Activated B cell treated with CpG ODN at 0.5 μM for 24 hours (primary cell): ENCODE results near the gene HDAC6. TPM values are rescaled to one million over a fixed set of nuclear protein-coding genes. Genes with fewer than 3 reads are reported as not detected.

Experiments used
- ATAC-seq: fragments of 200-7000 bp; cut with Tn5 transposase; one replicate; pipeline ENCODE4 v1.10.0; 2021; ENCODE audit warnings: low read depth, mild to moderate bottlenecking, moderate library complexity
- CTCF ChIA-PET: fragments of 350-600 bp; sonication (Branson Sonifier 250); formaldehyde crosslinking; loops from one replicate; lab custom pipeline; 2021; ENCODE audit warnings: antibody characterized with exemption; lab: Charles Lee
- POLR2A ChIA-PET: fragments of 350-600 bp; sonication (Branson Sonifier 250); formaldehyde crosslinking; loops from one replicate; lab custom pipeline; 2021; ENCODE audit warnings: antibody characterized with exemption; lab: Charles Lee
- DNase-seq: peaks from one replicate; pipeline ENCODE4 v3.0.0; 2022
- H3K27ac Mint-ChIP-seq: one replicate; pipeline ENCODE4 v1.8.0; 2020; ENCODE audit warnings: mixed read lengths
- H3K27me3 Mint-ChIP-seq: one replicate; pipeline ENCODE4 v1.8.0; 2021; ENCODE audit warnings: mixed read lengths
- H3K36me3 Mint-ChIP-seq: one replicate; pipeline ENCODE4 v1.8.0; 2021; ENCODE audit warnings: low read depth, mixed read lengths
- H3K4me1 Mint-ChIP-seq: one replicate; pipeline ENCODE4 v1.8.0; 2021; ENCODE audit warnings: mixed read lengths
- H3K4me3 Mint-ChIP-seq: one replicate; pipeline ENCODE4 v1.8.0; 2020; ENCODE audit warnings: mild to moderate bottlenecking, mixed read lengths
- H3K9me3 Mint-ChIP-seq: one replicate; pipeline ENCODE4 v1.8.0; 2020; ENCODE audit warnings: mixed read lengths
- CTCF ChIP-seq: fragments of 200-600 bp; IDR thresholded peaks from one replicate; pipeline ENCODE4 v1.8.0; 2022; ENCODE audit warnings: antibody characterized with exemption, mild to moderate bottlenecking
- intact Hi-C: fragments of 100-400 bp; cut with micrococcal nuclease; formaldehyde crosslinking; loops from one replicate; pipeline ENCODE4 v1.15.1; 2024
- total RNA-seq: library from RNA; stranded (reverse); gene quantifications from 2 replicates; pipeline ENCODE4 v1.2.3, GENCODE V29; 2022

The HDAC6 gene
- total RNA-seq, 1 donor from 2014 or later, result 139 TPM

- peak overlapping the region; percentile 98 for H3K27ac Mint-ChIP-seq
- CTCF ChIA-PET, result interaction anchor here (0.6 kb wide), 1 partner anchor 152 kb away, joined by 4 read pairs; no protein-coding TSS in a partner anchor
- no peak for DNase-seq
Observed at GRCh38 chrX:48800574-48801279, 1.1 kb upstream of the HDAC6 start.

GRCh38 chrX:48802089-48802904 lies 430 bp downstream of the HDAC6 start:
- H3K27ac Mint-ChIP-seq, result peak overlapping the region; percentile 98
- H3K4me1 Mint-ChIP-seq, result peaks cover 18% of the 10 kb centered on the region
- TF ChIP-seq CTCF, result no peak
- H3K4me3 Mint-ChIP-seq, result peak overlapping the region; percentile 94
- intact Hi-C loops, result loop anchor here (1.0 to 10.0 kb wide), 7 partner anchors 117 to 1143 kb away; partner anchors contain the start of genes FTSJ1, PIM2, PORCN and PRAF2
- peaks cover 27% of the 10 kb centered on the region for H3K36me3 Mint-ChIP-seq
- ChIA-PET POLR2A (interaction anchor here (0.5 to 2.3 kb wide), 18 partner anchors 34 to 966 kb away, joined by 3 to 23 read pairs (median 6); partner anchors contain the start of genes GRIPAP1, OTUD5, PQBP1 and RBM3), CTCF (no interaction called here)
- ATAC-seq (peak; percentile 45), DNase-seq (no peak)
- H3K27me3 Mint-ChIP-seq, result no peaks in the 10 kb centered on the region
- H3K9me3 Mint-ChIP-seq, result no peaks in the 10 kb centered on the region

More at GRCh38 chrX:48800574-48801279, 1.1 kb upstream of the HDAC6 start:
- Mint-ChIP-seq H3K4me3 (peak overlapping the region; percentile 94), H3K36me3 (peaks cover 20% of the 10 kb centered on the region), H3K4me1 (peaks cover 18% of the 10 kb centered on the region), H3K9me3 (no peaks in the 10 kb centered on the region), H3K27me3 (no peaks in the 10 kb centered on the region)
- POLR2A ChIA-PET, result interaction anchor here (0.7 to 2.3 kb wide), 14 partner anchors 63 to 261 kb away, joined by 4 to 23 read pairs (median 7); partner anchors contain the start of genes GRIPAP1, OTUD5, RBM3 and SLC35A2
- intact Hi-C loops, result loop anchor here (1.0 to 10.0 kb wide), 9 partner anchors 63 to 323 kb away; partner anchors contain the start of genes FTSJ1, PQBP1, PRAF2 and SUV39H1
- no peak for TF ChIP-seq CTCF
- ATAC-seq, result no peak

- Mint-ChIP-seq H3K4me3 (peak overlapping the region; percentile 94), H3K36me3 (peaks cover 27% of the 10 kb centered on the region), H3K27me3 (no peaks in the 10 kb centered on the region), H3K4me1 (peaks cover 18% of the 10 kb centered on the region), H3K9me3 (no peaks in the 10 kb centered on the region), H3K27ac (peak overlapping the region; percentile 98)
- ChIA-PET CTCF (no interaction called here), POLR2A (interaction anchor here (2.1 kb wide), 1 partner anchor 137 kb away, joined by 8 read pairs; no protein-coding TSS in a partner anchor)
- DNase-seq, result no peak
- no peak for ATAC-seq
- intact Hi-C loops, result loop anchor here (1.0 to 10.0 kb wide), 7 partner anchors 116 to 1144 kb away; partner anchors contain the start of genes FTSJ1, PIM2, PORCN and PRAF2
- no peak for TF ChIP-seq CTCF
Observed at GRCh38 chrX:48802905-48803200, 986 bp downstream of the HDAC6 start.

- POLR2A ChIA-PET, result no interaction called here
- Mint-ChIP-seq H3K9me3 (no peaks in the 10 kb centered on the region), H3K4me1 (peaks cover 10% of the 10 kb centered on the region), H3K27ac (no peak overlapping the region), H3K36me3 (peaks cover 30% of the 10 kb centered on the region), H3K27me3 (no peaks in the 10 kb centered on the region), H3K4me3 (no peak overlapping the region)
- DNase-seq (no peak), ATAC-seq (no peak)
- TF ChIP-seq CTCF, result no peak
- intact Hi-C loops, result loop anchor here (10.0 kb wide), 1 partner anchor 269 kb away; the partner anchor contains the start of genes PRAF2 and WDR45
- CTCF ChIA-PET, result no interaction called here
Observed at GRCh38 chrX:48806081-48806480, 4.2 kb downstream of the HDAC6 start.
